ENCODE results near the gene RAD51AP1. TPM values are rescaled to one million over a fixed set of nuclear protein-coding genes. Genes with fewer than 3 reads are reported as not detected.

RAD51AP1 gene
- polyA plus RNA-seq, 3 donors: 1.0 to 1.4 (median 1.3) TPM

DNA sequence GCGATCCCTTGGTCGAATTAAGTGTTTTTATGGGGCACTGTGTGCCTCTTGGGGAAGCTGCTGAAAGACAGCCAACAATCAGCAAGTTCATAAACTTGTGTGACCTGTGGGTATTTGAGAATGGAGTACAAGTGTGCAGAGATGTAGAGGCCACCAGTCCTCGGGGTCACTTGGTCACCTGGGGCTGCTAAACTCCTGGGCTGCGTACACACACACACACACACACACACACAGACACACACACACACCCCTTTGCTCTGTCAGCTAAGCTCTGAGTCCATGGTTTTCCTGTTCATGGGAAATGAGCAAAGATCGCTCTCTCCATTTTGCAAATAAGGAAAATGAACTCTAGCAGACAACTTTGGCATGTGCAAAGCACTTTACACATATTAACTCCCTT lies 47.8 kb downstream of the RAD51AP1 start:
- Histone ChIP-seq H3K27me3 (ENCODE audit: control insufficient read depth in 2 of 2, insufficient read depth in 2 of 2, low read length in 2 of 2) (no peaks in the 10 kb centered on the region), H4K20me1 (ENCODE audit: insufficient read depth, low read length) (no peaks in the 10 kb centered on the region), H2AFZ (ENCODE audit: insufficient read depth, low read depth, low read length, poor library complexity, severe bottlenecking) (no peak overlapping the region), H3K4me2 (replicated peaks; ENCODE audit: extremely low read depth, low read length, poor library complexity, severe bottlenecking) (no peak overlapping the region), H3K79me2 (ENCODE audit: insufficient read depth, low read length) (no peaks in the 10 kb centered on the region), H3K36me3 (replicated peaks in 1 of 2; ENCODE audit: control insufficient read depth in 1 of 2, insufficient read depth in 2 of 2, low read length in 2 of 2) (no peaks in the 10 kb centered on the region), H3K4me3 (replicated peaks in 1 of 3; ENCODE audit: low read depth in 2 of 3, low read length in 3 of 3) (no peak overlapping the region), H3K4me1 (ENCODE audit: control insufficient read depth in 1 of 2, insufficient read depth in 2 of 2, low read length in 2 of 2) (no peaks in the 10 kb centered on the region), H3K27ac (ENCODE audit: low read depth in 1 of 2, low read length in 2 of 2) (no peak overlapping the region), H3K9me3 (replicated peaks in 1 of 2; ENCODE audit: control insufficient read depth in 1 of 2, insufficient read depth in 1 of 2, low read length in 2 of 2) (no peaks in the 10 kb centered on the region), H3K9ac (ENCODE audit: insufficient read depth, low read length, poor library complexity, severe bottlenecking) (no peak overlapping the region)
- no peak overlapping the region for H3K27ac Mint-ChIP-seq
- H3K4me1 Mint-ChIP-seq: no peaks in the 10 kb centered on the region
- no peak for DNase-seq
- intact Hi-C loops (cut with micrococcal nuclease): no loop called here
- peaks cover 0 to 2% (median 0%) of the 10 kb centered on the region in 7 donors for H3K9me3 Mint-ChIP-seq
- H3K36me3 Mint-ChIP-seq: no peaks in the 10 kb centered on the region
- WGBS (ENCODE audit: insufficient coverage): 67% methylated on average over 5 of the region's 5 CpGs
- peaks cover 3 to 12% (median 7%) of the 10 kb centered on the region in 3 donors for H3K27me3 Mint-ChIP-seq (ENCODE audit: low read depth in 3 of 3)
- H3K4me3 Mint-ChIP-seq: no peak overlapping the region
- TF ChIP-seq, protein P1, sequence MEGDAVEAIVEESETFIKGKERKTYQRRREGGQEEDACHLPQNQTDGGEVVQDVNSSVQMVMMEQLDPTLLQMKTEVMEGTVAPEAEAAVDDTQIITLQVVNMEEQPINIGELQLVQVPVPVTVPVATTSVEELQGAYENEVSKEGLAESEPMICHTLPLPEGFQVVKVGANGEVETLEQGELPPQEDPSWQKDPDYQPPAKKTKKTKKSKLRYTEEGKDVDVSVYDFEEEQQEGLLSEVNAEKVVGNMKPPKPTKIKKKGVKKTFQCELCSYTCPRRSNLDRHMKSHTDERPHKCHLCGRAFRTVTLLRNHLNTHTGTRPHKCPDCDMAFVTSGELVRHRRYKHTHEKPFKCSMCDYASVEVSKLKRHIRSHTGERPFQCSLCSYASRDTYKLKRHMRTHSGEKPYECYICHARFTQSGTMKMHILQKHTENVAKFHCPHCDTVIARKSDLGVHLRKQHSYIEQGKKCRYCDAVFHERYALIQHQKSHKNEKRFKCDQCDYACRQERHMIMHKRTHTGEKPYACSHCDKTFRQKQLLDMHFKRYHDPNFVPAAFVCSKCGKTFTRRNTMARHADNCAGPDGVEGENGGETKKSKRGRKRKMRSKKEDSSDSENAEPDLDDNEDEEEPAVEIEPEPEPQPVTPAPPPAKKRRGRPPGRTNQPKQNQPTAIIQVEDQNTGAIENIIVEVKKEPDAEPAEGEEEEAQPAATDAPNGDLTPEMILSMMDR (IDR thresholded peaks at IDR 0.05): no peak

DNA sequence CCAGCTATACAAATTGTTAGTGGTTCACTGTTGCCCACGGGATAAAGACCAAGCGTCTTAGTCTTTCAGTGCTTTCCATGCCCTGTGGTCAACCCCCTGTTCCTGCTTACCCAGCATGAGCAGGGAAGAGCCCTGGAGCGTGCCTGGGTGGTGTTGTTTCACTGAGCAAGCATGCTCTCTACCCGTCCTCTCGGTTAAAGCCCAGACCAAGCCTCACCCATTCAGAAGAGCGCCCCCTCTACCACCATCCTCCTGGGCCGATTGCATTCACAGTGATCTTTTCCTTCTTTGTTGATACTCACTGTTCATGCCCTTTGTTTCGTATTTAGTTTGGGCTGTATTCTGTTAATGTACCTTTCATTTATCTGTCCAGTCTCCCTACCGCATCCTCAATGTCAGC lies 48.4 kb downstream of the RAD51AP1 start:
- Histone ChIP-seq H3K4me2 (replicated peaks; ENCODE audit: extremely low read depth, low read length, poor library complexity, severe bottlenecking) (no peak overlapping the region), H3K79me2 (ENCODE audit: insufficient read depth, low read length) (no peaks in the 10 kb centered on the region), H4K20me1 (ENCODE audit: insufficient read depth, low read length) (no peaks in the 10 kb centered on the region), H2AFZ (ENCODE audit: insufficient read depth, low read depth, low read length, poor library complexity, severe bottlenecking) (no peak overlapping the region), H3K9ac (ENCODE audit: insufficient read depth, low read length, poor library complexity, severe bottlenecking) (no peak overlapping the region), H3K9me3 (replicated peaks in 1 of 2; ENCODE audit: control insufficient read depth in 1 of 2, insufficient read depth in 1 of 2, low read length in 2 of 2) (no peaks in the 10 kb centered on the region), H3K27me3 (ENCODE audit: control insufficient read depth in 2 of 2, insufficient read depth in 2 of 2, low read length in 2 of 2) (no peaks in the 10 kb centered on the region), H3K36me3 (replicated peaks in 1 of 2; ENCODE audit: control insufficient read depth in 1 of 2, insufficient read depth in 2 of 2, low read length in 2 of 2) (no peaks in the 10 kb centered on the region), H3K27ac (ENCODE audit: low read depth in 1 of 2, low read length in 2 of 2) (no peak overlapping the region), H3K4me3 (replicated peaks in 1 of 3; ENCODE audit: low read depth in 2 of 3, low read length in 3 of 3) (no peak overlapping the region), H3K4me1 (ENCODE audit: control insufficient read depth in 1 of 2, insufficient read depth in 2 of 2, low read length in 2 of 2) (no peaks in the 10 kb centered on the region)
- intact Hi-C loops (cut with micrococcal nuclease): no loop called here
- DNase-seq: no peak
- Mint-ChIP-seq H3K4me1 (no peaks in the 10 kb centered on the region), H3K36me3 (no peaks in the 10 kb centered on the region), H3K27ac (no peak overlapping the region), H3K27me3 (ENCODE audit: low read depth in 3 of 3) (peaks cover 2 to 10% (median 5%) of the 10 kb centered on the region in 3 donors), H3K4me3 (no peak overlapping the region), H3K9me3 (peaks cover 0 to 2% (median 0%) of the 10 kb centered on the region in 7 donors)
- 93% methylated on average over 4 of the region's 9 CpGs for WGBS (ENCODE audit: insufficient coverage)
- TF ChIP-seq, protein P1 (IDR thresholded peaks at IDR 0.05): no peak
